SU-DHL-6 (cell line): Measurements from ENCODE around the gene ARHGEF37.

ENCODE experiments used
- H2AFZ ChIP-seq: fragments of 200-600 bp; sonication (generic); 2 replicates; pipeline ENCODE4 v1.6.1; 2014; ENCODE audit warnings: low read depth, mild to moderate bottlenecking, moderate library complexity, mixed read lengths, antibody characterized with exemption, low read length; ENCODE audit not compliant: severe bottlenecking
- H3F3A ChIP-seq: fragments of 200-600 bp; shearing (Covaris generic); 2 replicates; pipeline ENCODE4 v1.6.0; 2016; ENCODE audit warnings: antibody characterized with exemption, mild to moderate bottlenecking; ENCODE audit not compliant: insufficient read depth
- H3K27ac ChIP-seq: fragments of 200-600 bp; sonication (generic); 2 replicates; pipeline ENCODE4 v1.5.1; 2016; ENCODE audit warnings: low read depth, mild to moderate bottlenecking, low read length, moderate library complexity, mixed read lengths
- H3K27me3 ChIP-seq: fragments of 200-600 bp; sonication (generic), shearing (Covaris generic); 2 replicates; pipeline ENCODE4 v1.6.0; 2014; ENCODE audit warnings: mild to moderate bottlenecking, low read length
- H3K36me3 ChIP-seq: fragments of 200-600 bp; sonication (generic); 2 replicates; pipeline ENCODE4 v1.6.1; 2014; ENCODE audit warnings: mild to moderate bottlenecking, low read length, mixed read lengths
- H3K4me2 ChIP-seq: fragments of 300-600, 200-600 bp; shearing (Covaris generic), sonication (generic); 2 replicates; pipeline ENCODE4 v1.6.0; 2014; ENCODE audit warnings: low read length, low read depth, mild to moderate bottlenecking; ENCODE audit not compliant: poor library complexity, severe bottlenecking
- H3K4me3 ChIP-seq: fragments of 200-600 bp; sonication (generic); 2 replicates; pipeline ENCODE4 v1.5.1; 2014; ENCODE audit warnings: antibody characterized with exemption, low read length, mild to moderate bottlenecking, mixed read lengths; ENCODE audit not compliant: insufficient read depth, poor library complexity, severe bottlenecking
- H3K79me2 ChIP-seq: fragments of 200-600 bp; sonication (generic); 2 replicates; pipeline ENCODE4 v1.6.1; 2014; ENCODE audit warnings: mild to moderate bottlenecking, low read length, moderate library complexity; ENCODE audit not compliant: insufficient read depth
- H3K9ac ChIP-seq: fragments of 200-600 bp; sonication (generic); 2 replicates; pipeline ENCODE4 v1.7.0; 2014; ENCODE audit warnings: mild to moderate bottlenecking, low read length
- H3K9me2 ChIP-seq: fragments of 200-600 bp; sonication (generic); replicated peaks from 2 replicates; pipeline ENCODE4 v1.6.1; 2014; ENCODE audit warnings: low read length; ENCODE audit not compliant: insufficient read depth
- H3K9me3 ChIP-seq: fragments of 200-600 bp; sonication (generic); 2 replicates; pipeline ENCODE4 v1.6.1; 2014; ENCODE audit warnings: low read length, mixed read lengths; ENCODE audit not compliant: insufficient read depth
- H4K20me1 ChIP-seq: fragments of 200-600 bp; sonication (generic); 2 replicates; pipeline ENCODE4 v1.6.1; 2014; ENCODE audit warnings: low read depth, mild to moderate bottlenecking, antibody characterized with exemption, low read length, moderate library complexity, mixed read lengths
- CTCF ChIP-seq: fragments of 200-600 bp; sonication (generic); IDR thresholded peaks from one replicate; pipeline ENCODE4 v1.5.1; 2017; ENCODE audit warnings: antibody characterized with exemption, mild to moderate bottlenecking, low read length, moderate library complexity; ENCODE audit not compliant: insufficient read depth, poor library complexity, severe bottlenecking
- EZH2phosphoT487 ChIP-seq: fragments of 200-600 bp; sonication (generic), shearing (Covaris generic); conservative IDR thresholded peaks from 2 replicates; pipeline ENCODE4 v1.6.1; 2018; ENCODE audit warnings: mild to moderate bottlenecking, antibody characterized with exemption, low read length, moderate library complexity, mixed read lengths

The ARHGEF37 gene

GRCh38 chr5:149622466-149622865 lies 41.2 kb downstream of the ARHGEF37 start:
- H3K9ac ChIP-seq, result no peak overlapping the region
- no peak overlapping the region for H2AFZ ChIP-seq
- TF ChIP-seq EZH2phosphoT487 (no peak), CTCF (no peak)
- H3K27ac ChIP-seq, result no peak overlapping the region
- no peaks in the 10 kb centered on the region for H3K9me3 ChIP-seq
- no peaks in the 10 kb centered on the region for H3F3A ChIP-seq
- H3K4me3 ChIP-seq, result no peak overlapping the region
- H4K20me1 ChIP-seq, result no peaks in the 10 kb centered on the region
- H3K4me2 ChIP-seq, result no peak overlapping the region
- H3K27me3 ChIP-seq, result no peaks in the 10 kb centered on the region
- H3K36me3 ChIP-seq, result no peaks in the 10 kb centered on the region
- H3K9me2 ChIP-seq, result no peaks in the 10 kb centered on the region
- no peaks in the 10 kb centered on the region for H3K79me2 ChIP-seq

GRCh38 chr5:149623473-149623872 lies 42.2 kb downstream of the ARHGEF37 start:
- no peak overlapping the region for H3K4me2 ChIP-seq
- no peaks in the 10 kb centered on the region for H4K20me1 ChIP-seq
- no peaks in the 10 kb centered on the region for H3K27me3 ChIP-seq
- H3K36me3 ChIP-seq, result no peaks in the 10 kb centered on the region
- no peaks in the 10 kb centered on the region for H3K79me2 ChIP-seq
- H2AFZ ChIP-seq, result no peak overlapping the region
- H3K27ac ChIP-seq, result no peak overlapping the region
- no peaks in the 10 kb centered on the region for H3K9me3 ChIP-seq
- H3F3A ChIP-seq, result no peaks in the 10 kb centered on the region
- H3K9ac ChIP-seq, result no peak overlapping the region
- TF ChIP-seq CTCF (no peak), EZH2phosphoT487 (no peak)
- no peak overlapping the region for H3K4me3 ChIP-seq
- no peaks in the 10 kb centered on the region for H3K9me2 ChIP-seq

GRCh38 chr5:149627070-149627469 lies 45.8 kb downstream of the ARHGEF37 start:
- Histone ChIP-seq H3K36me3 (no peaks in the 10 kb centered on the region), H3K9me2 (no peaks in the 10 kb centered on the region), H2AFZ (no peak overlapping the region), H3K27me3 (no peaks in the 10 kb centered on the region), H3K4me2 (no peak overlapping the region), H3K4me3 (no peak overlapping the region), H3K27ac (no peak overlapping the region), H3F3A (no peaks in the 10 kb centered on the region), H4K20me1 (no peaks in the 10 kb centered on the region), H3K79me2 (no peaks in the 10 kb centered on the region), H3K9me3 (no peaks in the 10 kb centered on the region), H3K9ac (no peak overlapping the region)
- TF ChIP-seq EZH2phosphoT487 (no peak), CTCF (no peak)
